Middle frontal gyrus (tissue), 1 donor: ENCODE measurements around the gene ELAPOR2.
"Not testable (repeated sequence)": the region's sequence is repeated elsewhere in the genome, so short reads cannot be mapped to it uniquely, and the experiment has no call there.

Source experiments
- DNase-seq: peaks from one replicate; pipeline ENCODE4 v3.0.0-alpha.2; 2015; ENCODE audit warnings: low spot score; ENCODE audit errors: extremely low spot score

Gene ELAPOR2

GRCh38 chr7:87046456-87046855 is 13.0 kb downstream of the ELAPOR2 start:
- DNase-seq: no peak

- DNase-seq: not testable (repeated sequence)
Measured at GRCh38 chr7:87044713-87045112, 14.7 kb downstream of the ELAPOR2 start.

- not testable (repeated sequence) for DNase-seq
Measured at GRCh38 chr7:87041586-87041985, 17.9 kb downstream of the ELAPOR2 start.

- not testable (repeated sequence) for DNase-seq
Measured at GRCh38 chr7:87039691-87040299, 19.7 kb downstream of the ELAPOR2 start.

- DNase-seq: no peak
Measured at GRCh38 chr7:87038993-87039690, 20.3 kb downstream of the ELAPOR2 start.

- no peak for DNase-seq
Measured at GRCh38 chr7:87036985-87037384, 22.5 kb downstream of the ELAPOR2 start.

GRCh38 chr7:87032604-87033339 is 26.7 kb downstream of the ELAPOR2 start:
- no peak for DNase-seq

- DNase-seq: no peak
Measured at GRCh38 chr7:87029078-87029477, 30.4 kb downstream of the ELAPOR2 start.

- DNase-seq: no peak
Measured at GRCh38 chr7:87028636-87029035, 30.8 kb downstream of the ELAPOR2 start.

GRCh38 chr7:87027900-87028299 is 31.6 kb downstream of the ELAPOR2 start:
- no peak for DNase-seq

GRCh38 chr7:87021285-87021684 is 38.2 kb downstream of the ELAPOR2 start:
- no peak for DNase-seq

- no peak for DNase-seq
Measured at GRCh38 chr7:87016606-87017005, 42.8 kb downstream of the ELAPOR2 start.

GRCh38 chr7:87013840-87014190 is 45.6 kb downstream of the ELAPOR2 start:
- no peak for DNase-seq

- no peak for DNase-seq
Measured at GRCh38 chr7:87013136-87013839, 46.2 kb downstream of the ELAPOR2 start.
